Suppressor macrophage treated with lipopolysaccharide for 1 hour (primary cell): ENCODE measurements around the gene SLC16A1.
"Not testable (repeated sequence)": the region's sequence is repeated elsewhere in the genome, so short reads cannot be mapped to it uniquely, and the experiment has no call there.

Experiments used
- DNase-seq, 3 donors: peaks; one replicate each; pipeline ENCODE4 v3.0.0-alpha.2; 2020 to 2022

The SLC16A1 gene

DNA sequence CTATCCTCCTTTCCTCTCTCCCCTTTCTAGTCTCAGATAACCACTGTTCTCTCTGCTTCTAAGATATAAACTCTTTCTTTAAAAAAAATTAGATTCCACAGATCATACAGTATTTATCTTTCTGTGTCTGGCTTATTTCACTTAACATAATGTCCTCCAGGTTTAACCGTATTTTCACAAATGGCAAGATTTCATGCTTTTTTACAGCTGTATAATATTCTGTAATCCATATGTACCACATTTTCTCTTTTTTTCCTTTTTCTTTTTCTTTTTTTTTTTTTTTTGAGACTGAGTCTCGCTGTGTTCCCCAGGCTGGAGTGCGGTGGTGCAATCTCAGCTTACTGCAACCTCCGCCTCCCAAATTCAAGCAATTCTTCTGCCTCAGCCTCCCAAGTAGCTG, 5.1 kb upstream of the SLC16A1 start:
- no peak for DNase-seq

DNA sequence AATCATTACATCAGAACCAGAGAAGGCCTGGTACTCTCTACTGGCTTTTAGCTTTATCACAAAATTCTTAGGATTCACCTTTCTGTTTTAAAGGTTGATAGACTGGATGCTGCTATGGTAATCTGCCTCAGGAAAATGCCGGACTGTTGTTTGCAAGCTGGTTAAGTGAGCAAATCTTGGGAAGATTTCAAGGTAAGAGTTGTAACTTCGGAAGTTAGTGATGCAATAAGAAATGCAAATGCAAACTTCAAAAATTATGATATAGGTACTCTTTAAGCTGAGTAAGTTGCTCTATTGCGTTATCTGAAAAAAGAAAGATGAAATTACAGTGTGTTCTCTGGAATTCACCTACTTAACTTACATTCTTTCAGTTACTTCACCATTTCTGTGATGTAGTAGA, 4.4 kb upstream of the SLC16A1 start:
- no peak for DNase-seq

DNA sequence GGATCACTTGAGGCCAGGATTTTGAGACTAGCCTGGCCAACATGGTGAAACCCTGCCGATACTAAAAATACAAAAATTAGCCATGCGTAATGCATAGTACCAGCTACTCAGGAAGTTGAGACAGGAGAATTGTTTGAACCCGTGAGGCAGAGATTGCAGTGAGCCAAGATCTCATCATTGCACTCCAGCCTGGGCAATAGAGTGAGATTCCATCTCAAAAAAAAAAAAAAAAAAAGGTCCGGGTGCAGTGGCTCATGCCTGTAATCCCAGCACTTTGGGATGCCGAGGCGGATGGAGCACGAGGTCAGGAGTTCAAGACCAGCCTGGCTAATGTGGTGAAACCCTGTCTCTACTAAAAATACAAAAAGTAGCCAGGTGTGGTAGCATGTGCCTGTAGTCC, 2.2 kb upstream of the SLC16A1 start:
- DNase-seq, result not testable (repeated sequence)

DNA sequence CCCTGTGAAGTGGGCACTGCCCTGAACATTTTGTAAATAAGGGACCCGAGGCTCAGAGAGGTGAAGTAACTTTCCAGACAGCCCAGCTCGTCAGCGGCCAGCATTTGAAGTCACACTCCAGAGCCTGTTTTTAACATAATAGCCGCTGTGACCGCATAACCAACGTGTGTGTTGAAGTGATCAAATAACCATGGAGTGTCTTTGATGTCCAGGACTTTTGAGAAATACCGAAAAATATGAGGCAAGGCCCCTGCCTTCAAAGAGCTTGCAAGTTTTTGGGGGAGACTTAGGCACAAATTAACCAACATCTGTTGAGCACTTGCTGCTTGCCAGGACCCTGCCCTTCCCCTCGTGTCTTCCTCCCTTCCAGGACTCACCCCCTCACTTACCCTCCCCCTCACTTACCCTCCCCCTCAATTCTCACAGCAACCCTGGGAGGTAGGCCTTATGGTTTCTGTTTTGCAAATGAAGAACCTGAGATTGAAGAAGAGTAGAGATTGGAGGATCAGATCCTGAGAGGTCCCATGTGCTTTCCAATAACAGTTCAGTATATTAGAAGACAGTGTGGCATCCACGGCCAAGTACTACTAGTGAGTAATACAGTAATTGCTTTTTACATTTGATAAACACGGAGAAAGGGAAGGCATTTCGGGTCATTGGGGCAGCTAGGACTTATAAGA, 1.3 kb upstream of the SLC16A1 start:
- peak; percentile 64 to 81 (median 70) for DNase-seq

DNA sequence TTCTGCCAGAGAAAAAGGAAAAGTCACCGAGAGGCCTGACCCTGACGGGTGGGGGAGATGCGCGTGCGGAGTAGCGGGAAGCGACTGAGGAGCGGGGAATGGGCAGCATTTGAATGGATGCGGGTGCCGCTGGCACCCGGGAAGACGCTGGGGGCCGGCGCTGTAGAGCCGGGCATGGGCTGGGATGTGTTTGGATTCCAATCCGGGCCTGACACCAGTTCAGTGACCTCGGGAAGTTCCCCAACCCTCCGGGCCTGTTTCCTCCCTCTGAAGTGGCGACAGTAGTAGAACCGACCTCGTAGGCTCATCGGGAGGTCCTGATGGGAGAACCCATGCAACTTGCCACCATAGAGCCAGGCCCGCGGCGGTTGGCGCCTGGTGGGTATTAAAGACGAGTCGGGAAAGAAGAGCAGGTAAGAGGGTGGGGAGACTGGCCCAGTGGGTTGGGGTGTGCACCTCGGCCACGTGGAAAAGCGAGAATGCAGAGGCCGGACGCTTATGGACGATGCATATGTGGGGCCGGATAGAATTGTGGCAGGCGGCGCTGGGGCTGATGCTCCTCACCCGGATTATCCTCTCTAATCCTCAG, 642 bp upstream of the SLC16A1 start:
- DNase-seq, result peak; percentile 65 to 77 (median 67)

DNA sequence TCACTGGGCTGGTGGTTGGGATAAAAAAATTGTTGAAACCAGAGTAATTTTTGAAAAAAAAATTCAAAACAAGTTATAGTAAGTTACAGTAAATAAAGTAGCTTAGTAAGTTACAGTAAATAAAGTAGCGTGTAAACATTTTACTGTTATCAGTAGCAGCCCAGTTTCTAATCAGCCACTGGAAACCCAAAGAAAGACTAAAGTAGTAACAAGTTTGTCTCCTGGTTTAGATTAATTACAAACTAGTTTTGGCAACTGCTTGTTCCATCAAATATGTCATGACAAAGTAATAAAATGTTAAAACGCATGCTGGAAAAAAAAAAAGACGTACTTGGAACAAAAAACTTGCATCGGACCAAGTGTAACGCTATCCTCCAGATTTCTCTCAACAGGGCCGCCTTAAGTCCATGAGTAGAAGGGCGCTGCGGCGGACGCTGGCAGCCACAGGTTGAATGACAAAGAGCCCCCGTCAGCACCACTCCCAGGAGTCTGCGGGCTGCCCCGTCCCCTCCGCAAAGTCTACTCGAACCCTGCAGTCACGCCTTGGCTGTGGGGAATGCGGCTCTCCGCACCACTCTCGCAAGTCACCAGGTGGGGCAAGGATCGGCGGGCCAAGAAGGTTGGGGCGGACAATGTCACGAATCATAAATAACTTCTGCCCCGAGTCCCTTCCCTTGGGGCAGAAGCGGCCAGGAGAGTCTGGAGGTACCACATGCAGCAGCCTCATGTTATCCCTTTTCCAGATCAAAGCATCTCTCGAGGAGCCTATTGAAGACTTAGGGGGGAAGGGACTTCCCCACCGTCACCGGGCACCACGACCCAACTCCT, 837 bp downstream of the SLC16A1 start:
- DNase-seq, result peak; percentile 41 to 66 (median 48)

DNA sequence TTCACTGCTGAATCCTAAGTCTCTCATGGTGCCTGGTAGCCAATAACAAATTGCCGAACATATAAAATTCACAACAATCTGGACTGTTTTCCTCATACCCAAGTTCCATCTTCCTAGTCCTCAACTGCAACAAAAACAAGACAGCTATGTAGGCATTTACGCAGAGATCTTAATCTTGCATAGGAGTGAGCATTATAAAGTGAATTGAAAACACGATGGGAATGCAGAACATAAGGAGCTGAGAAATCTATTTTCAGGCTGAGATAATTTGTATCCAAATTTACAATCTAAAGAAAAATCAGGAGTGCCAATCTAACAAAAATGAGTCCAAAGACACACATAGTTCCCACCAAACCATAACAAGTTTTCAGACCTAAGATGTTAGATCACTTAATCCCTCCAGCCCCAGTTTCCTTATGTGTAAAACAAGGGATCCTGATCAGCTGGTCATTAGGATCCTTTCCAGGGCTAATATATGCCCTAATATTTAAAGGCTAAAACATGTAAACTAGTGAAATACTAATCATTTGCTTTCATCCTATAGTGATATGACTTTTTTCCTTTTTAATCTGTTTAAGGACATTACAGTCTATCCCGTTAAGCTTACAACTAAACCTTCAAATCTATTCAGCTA, 1.9 kb downstream of the SLC16A1 start:
- no peak for DNase-seq

DNA sequence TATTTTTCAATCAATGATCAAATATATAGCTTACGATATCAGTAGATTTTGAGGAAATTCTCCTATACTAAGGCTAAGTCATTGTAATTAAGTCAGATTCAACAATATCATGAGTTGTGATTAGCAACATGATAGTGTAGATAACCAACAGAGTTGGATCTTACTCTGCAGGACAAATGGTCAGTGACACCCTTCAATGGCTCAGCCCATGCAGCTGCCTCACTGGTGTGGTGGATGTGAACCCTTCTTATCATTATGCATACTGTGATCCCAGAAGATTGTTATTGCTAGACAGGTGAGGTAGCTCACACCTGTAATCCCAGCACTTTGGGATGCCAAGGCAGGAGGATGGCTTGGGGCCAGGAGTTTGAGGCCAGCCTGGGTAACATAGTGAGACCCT, 5.6 kb downstream of the SLC16A1 start:
- no peak for DNase-seq

DNA sequence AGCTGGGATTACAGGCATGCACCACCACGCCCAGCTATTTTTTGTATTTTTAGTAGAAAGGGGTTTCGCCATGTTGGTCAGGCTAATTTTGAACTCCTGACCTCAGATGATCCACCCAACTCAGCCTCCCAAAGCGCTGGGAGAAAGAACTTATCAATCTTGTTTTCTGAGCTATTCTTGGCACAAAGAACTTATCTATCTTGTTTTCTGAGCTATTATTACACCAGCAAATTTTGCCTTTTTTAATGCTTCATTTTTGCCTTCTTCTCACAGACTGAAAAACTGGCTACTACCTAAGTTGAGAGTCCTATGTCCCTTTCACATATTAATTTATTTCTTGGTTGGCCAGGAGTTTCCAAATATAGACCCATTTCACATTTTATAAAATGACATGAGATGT, 9.3 kb downstream of the SLC16A1 start:
- no peak for DNase-seq

DNA sequence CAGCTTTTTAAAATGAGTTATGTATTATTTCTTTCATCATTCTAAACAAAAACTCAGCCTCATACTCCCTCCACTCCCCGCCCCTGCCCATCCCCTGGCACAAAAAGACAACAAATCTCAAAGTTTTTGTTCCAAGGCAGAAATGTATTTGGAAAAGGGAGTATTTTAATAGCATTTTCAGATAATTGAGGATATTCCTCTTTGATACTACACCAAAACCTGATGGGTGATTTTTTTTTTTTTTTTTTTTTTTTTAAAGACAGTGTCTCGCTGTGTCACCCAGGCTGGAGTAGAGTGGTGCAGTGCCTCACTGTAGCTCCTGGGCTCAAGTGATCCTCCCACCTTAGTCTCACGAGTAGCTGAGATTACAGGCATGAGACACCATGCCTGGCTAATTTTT, 16.2 kb downstream of the SLC16A1 start:
- no peak for DNase-seq

DNA sequence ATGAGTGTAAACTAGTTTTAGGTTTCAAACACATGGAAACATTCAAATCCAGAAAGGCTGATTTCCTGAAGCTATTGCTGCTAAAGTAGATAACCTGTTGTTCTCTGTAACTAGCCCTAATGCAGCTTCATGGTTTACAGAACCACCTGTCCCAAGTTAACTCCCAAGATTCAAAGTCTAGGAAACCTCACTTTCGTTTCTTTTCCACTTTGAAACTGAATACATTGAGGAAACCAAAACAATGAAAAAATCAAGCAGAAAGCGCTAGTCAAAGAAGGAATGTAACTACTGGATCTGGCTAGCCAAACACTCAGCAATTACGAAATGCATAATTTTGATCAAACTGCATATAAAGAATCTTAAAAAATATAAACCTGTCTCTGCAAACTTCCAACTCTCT, 17.8 kb downstream of the SLC16A1 start:
- DNase-seq, result no peak

DNA sequence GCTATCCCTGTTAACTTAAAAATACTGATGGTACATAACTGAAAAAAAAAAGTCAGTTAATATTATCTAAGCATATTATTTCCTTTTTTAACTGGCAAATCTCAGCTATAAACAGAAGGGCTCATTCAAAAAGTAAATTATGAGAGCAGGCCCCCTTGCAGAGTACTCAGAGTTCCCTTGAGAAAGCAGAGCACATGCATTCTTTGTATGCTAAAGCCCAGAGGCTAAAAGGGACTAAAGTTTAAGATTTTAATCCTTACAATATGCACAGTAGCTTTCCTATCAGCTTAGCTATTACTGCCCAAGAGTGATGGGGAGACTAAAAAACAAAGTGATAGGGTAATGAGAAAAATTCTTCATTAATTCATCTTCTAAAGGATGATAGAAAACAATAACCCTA, 18.5 kb downstream of the SLC16A1 start:
- no peak for DNase-seq

DNA sequence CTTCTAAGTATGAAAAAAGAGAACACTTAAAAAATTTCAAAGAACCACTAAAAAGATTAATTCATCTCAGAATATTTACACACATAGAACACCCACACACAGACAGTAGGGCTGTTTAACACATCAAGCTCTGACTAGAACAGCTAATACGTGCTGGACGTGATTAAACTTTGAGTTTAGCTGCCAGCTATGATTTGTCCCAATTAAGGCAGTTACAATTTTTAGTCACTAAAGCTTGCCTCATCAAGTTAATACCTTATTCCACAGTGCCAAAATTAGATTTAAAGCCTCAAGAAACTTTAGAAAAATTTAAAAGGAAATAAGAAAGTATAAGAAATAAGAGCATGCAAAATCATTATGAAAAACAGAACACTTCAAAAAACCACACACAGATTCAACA, 18.9 kb downstream of the SLC16A1 start:
- no peak for DNase-seq

DNA sequence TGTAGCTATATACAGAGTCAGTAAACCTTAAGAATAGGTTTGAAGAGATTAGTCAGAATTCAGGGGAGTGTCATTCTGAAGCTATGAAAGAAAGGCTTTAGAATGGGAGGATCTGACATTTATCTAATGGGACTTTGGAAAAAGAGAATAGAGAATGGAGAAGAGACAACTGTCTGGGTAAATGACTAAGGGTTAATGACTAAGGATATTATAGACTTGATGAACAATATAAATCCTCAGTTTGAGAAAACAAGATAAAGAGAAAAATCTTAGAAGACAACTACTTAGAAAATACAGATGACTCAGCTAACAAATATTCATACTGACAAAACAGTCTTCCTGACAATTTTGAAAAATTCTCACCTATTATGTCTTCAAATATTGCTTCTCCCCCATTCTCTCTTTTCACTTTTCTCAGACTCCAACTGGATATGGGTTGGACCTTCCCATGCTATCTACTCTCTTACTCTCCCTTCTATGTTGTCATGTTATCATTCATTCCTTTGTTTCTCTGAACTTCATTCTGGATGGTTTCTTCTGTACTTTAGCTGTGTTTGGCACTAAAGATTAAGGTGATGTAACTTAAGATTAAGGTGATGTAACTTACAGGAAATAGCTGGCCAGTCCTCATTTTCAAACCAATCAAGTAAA, 20.4 kb downstream of the SLC16A1 start:
- DNase-seq, result no peak

DNA sequence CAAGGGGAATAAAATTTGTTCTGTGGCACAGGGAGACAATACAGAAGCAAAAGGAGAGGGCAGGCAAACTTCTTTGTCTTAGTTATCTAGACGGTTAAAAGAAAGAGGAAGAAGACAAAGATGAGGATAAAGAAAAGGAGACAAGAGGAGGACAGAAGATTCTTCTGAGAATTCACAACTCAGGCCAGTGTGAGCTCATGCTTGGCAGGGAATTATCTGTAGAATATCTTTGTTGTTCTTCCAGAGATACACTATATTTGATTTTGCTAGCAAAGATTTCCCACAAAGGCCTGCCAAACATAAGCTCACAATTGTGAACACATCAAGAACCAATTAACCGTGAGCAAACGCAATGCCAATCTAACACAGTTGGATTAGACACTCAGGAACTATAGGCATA, 21.4 kb downstream of the SLC16A1 start:
- DNase-seq, result no peak

DNA sequence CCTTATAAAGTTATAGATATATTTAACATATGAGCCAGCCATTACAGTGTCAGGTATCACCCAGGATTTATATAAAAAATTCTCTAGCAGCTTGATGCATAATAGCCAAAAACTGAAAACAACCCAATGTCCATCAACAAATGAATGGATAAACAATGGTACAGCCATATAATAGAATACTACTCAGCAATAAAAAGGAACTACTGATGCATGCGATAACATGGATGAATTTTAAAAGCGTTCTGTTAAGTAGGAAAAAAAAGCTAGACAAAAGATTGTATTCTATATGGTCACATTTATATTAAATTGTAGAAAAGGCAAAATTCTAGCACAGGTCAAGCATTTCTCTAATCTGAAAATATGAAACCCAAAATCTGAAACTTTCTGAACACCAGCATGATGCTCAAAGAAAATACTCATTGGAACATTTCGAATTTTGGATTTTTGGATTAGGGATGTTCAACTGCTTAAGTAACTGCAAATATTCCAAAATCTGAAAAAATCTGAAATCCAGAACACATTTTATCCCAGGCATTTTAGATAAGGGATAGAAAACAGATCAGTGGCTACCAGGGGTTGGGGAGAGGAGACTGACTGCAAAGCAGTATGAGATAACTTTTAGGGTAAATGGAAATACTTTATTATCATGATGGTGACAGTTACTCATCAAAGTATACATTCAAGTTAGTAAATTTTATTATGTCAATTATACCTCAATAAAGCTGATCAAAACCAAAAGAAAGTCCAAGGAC, 22.0 kb downstream of the SLC16A1 start:
- DNase-seq, result no peak

DNA sequence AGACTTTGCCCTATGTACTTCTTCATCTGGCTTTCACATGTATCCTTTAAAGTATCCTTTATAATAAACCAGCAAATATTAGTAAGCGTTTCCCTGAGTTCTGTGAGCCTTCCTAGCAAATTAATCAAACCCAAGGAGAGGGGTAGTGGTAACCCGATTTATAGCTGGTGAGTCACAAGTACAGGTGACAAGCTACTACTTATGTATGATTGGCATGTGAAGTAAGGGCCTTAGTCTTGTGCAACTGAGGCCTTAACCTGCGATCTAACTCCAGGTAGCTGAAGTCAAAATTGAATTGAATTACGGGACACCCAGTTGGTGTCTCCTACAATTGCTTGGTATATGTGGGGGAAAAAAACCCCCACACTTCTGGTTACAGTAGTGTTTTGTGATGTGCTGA, 26.0 kb downstream of the SLC16A1 start:
- DNase-seq, result no peak

DNA sequence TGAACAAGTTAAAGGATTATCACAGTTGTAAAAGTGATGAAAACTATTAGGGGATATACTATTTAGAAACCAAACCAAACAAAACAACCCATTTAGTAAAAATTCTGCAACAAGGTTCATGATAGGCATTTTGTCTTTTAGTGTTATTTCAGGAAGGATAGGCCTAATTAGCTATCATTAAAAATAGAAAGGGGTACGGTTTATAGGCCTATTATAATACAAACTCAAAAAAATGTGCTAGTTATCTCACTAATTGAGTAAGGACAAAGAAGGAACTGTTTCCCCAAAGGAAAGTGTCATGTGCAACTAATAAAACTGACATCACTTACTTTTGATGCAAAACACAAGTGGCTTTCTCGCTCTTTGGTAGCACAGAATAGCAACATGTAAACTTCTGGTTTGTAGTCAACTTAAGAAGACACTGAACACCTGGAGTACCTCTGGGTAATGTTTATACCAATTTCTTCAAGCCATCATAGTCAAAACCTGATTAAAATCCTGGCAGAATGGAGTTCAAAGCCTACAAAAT, 28.5 kb downstream of the SLC16A1 start:
- DNase-seq, result no peak

DNA sequence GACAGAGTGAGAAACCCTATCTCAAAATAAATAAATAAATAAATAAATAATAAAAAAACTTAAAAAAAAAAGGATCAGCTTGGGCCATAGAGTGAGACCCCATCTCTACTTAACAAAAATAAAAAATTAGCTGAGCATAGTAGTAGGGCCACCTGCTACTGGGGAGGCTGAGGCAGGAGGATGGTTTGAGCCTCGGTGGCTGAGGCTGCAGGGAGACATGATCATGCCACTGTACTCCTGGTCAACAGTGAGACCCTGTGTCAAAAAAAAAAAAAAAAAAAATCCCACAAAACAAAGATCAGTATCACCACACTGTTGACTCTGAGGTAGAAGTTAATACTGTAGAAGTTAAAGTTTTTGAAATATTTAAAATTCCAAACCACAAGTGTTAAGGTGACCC, 29.1 kb downstream of the SLC16A1 start:
- DNase-seq, result no peak

DNA sequence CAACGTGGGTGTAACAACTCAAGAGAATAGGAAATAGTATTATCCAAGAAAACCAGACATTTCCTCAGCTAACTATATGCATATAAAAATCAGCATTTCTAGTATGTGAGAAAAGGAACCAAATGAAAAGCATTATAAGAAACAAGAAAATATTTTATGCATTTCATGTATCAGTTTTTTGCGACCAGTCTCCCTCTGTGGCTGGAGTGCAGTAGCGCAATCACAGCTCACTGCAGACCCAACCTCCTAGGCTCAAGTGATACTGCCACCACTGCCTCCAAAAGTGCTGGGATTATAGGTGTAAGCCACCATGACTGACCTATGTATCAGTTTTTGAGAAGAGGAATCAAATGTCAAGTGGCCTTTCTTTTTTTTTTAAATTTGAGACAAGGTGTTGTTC, 31.0 kb downstream of the SLC16A1 start:
- DNase-seq, result no peak

DNA sequence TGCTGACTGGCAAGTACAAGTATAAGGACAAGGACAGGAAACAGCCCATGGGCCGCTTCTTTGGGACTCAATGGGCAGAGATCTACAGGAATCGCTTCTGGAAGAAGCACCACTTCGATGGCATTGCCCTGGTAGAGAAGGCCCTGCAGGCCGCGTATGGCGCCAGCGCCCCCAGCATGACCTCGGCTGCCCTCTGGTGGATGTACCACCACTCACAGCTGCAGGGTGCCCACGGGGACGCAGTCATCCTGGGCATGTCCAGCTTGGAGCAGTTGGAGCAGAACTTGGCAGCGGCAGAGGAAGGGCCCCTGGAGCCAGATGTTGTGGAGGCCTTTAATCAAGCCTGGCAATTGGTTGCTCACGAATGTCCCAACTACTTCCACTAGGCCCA, 32.0 kb downstream of the SLC16A1 start:
- DNase-seq, result peak in 1 of 3 donors; percentile 23
